ENCODE measurements around the gene SLAMF8. TPM values are rescaled to one million over a fixed set of nuclear protein-coding genes. Genes with fewer than 3 reads are reported as not detected.

The SLAMF8 gene
- total and polyA plus RNA-seq, 7 donors, result 2.4 to 16.2 (median 4.8) TPM

DNA sequence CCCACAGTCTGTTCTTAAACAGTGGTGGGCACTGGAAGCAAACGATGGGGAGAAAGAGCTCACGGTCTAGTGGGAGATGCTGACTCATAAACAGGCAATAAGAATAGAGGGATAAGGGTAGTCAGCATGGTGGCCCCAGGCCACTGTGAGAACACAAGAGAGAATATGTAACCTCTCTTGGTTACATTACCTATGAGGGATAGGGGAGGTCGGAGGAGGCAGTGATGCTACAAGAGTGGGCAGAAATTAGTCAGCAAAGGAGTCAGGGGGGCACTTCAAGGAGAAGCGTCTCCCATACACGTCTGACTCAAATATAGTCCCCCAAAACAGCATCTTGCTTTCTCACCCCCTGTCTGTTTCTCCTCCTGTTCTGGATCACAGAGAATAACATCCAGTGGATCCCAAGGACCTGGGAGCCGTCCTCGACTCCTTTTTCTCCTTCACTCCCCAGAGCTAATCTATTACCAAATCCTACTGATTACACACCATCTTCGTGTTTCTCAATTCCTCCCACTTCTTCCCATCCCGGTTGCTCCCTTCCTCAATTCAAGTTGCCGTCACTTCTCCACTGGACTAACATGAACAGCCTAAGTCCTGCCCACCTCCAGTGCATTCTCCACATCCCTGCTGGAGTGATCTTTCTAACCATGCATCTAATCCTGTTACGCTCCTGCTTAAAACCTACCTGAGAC, 2.1 kb downstream of the SLAMF8 start:
- H3K36me3 ChIP-seq, result no peaks in the 10 kb centered on the region
- no peaks in the 10 kb centered on the region for H3K9me3 ChIP-seq
- no peak for DNase-seq
- WGBS, 2 donors, result 88 to 89% methylated on average over 11 of the region's 11 CpGs
- H3K4me1 ChIP-seq, result peaks cover 0 to 7% (median 3%) of the 10 kb centered on the region in 4 donors
- H3K27me3 ChIP-seq, result peaks cover 0 to 7% (median 0%) of the 10 kb centered on the region in 3 donors
- TF ChIP-seq POLR2A (IDR thresholded peaks at IDR 0.05), result no peak
- TF ChIP-seq POLR2AphosphoS5 (IDR thresholded peaks at IDR 0.05), result no peak
- TF ChIP-seq CTCF (IDR thresholded peaks at IDR 0.05), result no peak
- no peak for TF ChIP-seq EP300 (IDR thresholded peaks at IDR 0.05)
- H3K27ac ChIP-seq, result no peak overlapping the region
- H3K4me3 ChIP-seq, result no peak overlapping the region
- intact Hi-C loops (cut with DNase I), result no loop called here

- H3K4me3 ChIP-seq, result no peak overlapping the region
- H3K27ac ChIP-seq, result no peak overlapping the region
- peaks cover 0 to 7% (median 3%) of the 10 kb centered on the region in 4 donors for H3K4me1 ChIP-seq
- no peaks in the 10 kb centered on the region for H3K36me3 ChIP-seq
- H3K9me3 ChIP-seq, result no peaks in the 10 kb centered on the region
- intact Hi-C loops (cut with DNase I), result no loop called here
- 18 to 35% methylated on average over 3 of the region's 3 CpGs for WGBS, 2 donors
- TF ChIP-seq CTCF (IDR thresholded peaks at IDR 0.05), result peak in 1 of 4 experiments; percentile 41
- no peak for TF ChIP-seq EP300 (IDR thresholded peaks at IDR 0.05)
- no peak for DNase-seq
- H3K27me3 ChIP-seq, result peaks cover 0 to 2% (median 0%) of the 10 kb centered on the region in 3 donors
These were observed 2.6 kb downstream of the SLAMF8 start for GRCh38 chr1:159829273-159829634.

- H3K4me3 ChIP-seq, result no peak overlapping the region
- H3K9me3 ChIP-seq, result no peaks in the 10 kb centered on the region
- 90% methylated on average over 18 of the region's 18 CpGs for WGBS, 2 donors
- no peak overlapping the region for H3K27ac ChIP-seq
- intact Hi-C loops (cut with DNase I), result no loop called here
- H3K4me1 ChIP-seq, result peaks cover 0 to 7% (median 3%) of the 10 kb centered on the region in 4 donors
- H3K36me3 ChIP-seq, result peaks cover 0 to 6% (median 0%) of the 10 kb centered on the region in 4 donors
- DNase-seq, result no peak
- H3K27me3 ChIP-seq, result no peaks in the 10 kb centered on the region
- TF ChIP-seq EP300 (IDR thresholded peaks at IDR 0.05) (no peak), POLR2AphosphoS5 (IDR thresholded peaks at IDR 0.05) (no peak), CTCF (IDR thresholded peaks at IDR 0.05) (no peak), POLR2A (IDR thresholded peaks at IDR 0.05) (no peak)
These were observed 3.3 kb downstream of the SLAMF8 start for GRCh38 chr1:159829822-159830465.

- WGBS, 2 donors, result 82 to 90% methylated on average over 8 of the region's 8 CpGs
These were observed 4.0 kb downstream of the SLAMF8 start for GRCh38 chr1:159830722-159831121.

GRCh38 chr1:159831412-159832141, 4.9 kb downstream of the SLAMF8 start:
- no peak overlapping the region for H3K27ac ChIP-seq
- H3K4me3 ChIP-seq, result no peak overlapping the region
- TF ChIP-seq POLR2AphosphoS5 (IDR thresholded peaks at IDR 0.05), result no peak
- no peak for TF ChIP-seq POLR2A (IDR thresholded peaks at IDR 0.05)
- no peak for TF ChIP-seq EP300 (IDR thresholded peaks at IDR 0.05)
- no peak for TF ChIP-seq CTCF (IDR thresholded peaks at IDR 0.05)
- H3K36me3 ChIP-seq, result peaks cover 0 to 8% (median 0%) of the 10 kb centered on the region in 4 donors
- 53 to 70% methylated on average over 7 of the region's 7 CpGs for WGBS, 2 donors
- DNase-seq, result no peak
- intact Hi-C loops (cut with DNase I), result no loop called here
- H3K9me3 ChIP-seq, result no peaks in the 10 kb centered on the region
- no peaks in the 10 kb centered on the region for H3K27me3 ChIP-seq
- H3K4me1 ChIP-seq, result peaks cover 0 to 13% (median 3%) of the 10 kb centered on the region in 4 donors

More at GRCh38 chr1:159830722-159831121, 4.0 kb downstream of the SLAMF8 start:
- Histone ChIP-seq H3K27ac (no peak overlapping the region), H3K27me3 (no peaks in the 10 kb centered on the region), H3K4me1 (peaks cover 0 to 13% (median 3%) of the 10 kb centered on the region in 4 donors), H3K4me3 (no peak overlapping the region), H3K9me3 (no peaks in the 10 kb centered on the region), H3K36me3 (peaks cover 0 to 8% (median 0%) of the 10 kb centered on the region in 4 donors)
- DNase-seq, result no peak
- intact Hi-C loops (cut with DNase I), result no loop called here
- no peak for TF ChIP-seq EP300 (IDR thresholded peaks at IDR 0.05)

Measured in sigmoid colon (tissue), 7 donors.